ENCODE measurements around the gene KLHL26. TPM values are rescaled to one million over a fixed set of nuclear protein-coding genes. Genes with fewer than 3 reads are reported as not detected.
"Not testable (repeated sequence)": the region's sequence is repeated elsewhere in the genome, so short reads cannot be mapped to it uniquely, and the experiment has no call there.

The KLHL26 gene
- polyA plus RNA-seq, 12 donors: 2.8 to 8.5 (median 3.8) TPM; not detected in 1

DNA sequence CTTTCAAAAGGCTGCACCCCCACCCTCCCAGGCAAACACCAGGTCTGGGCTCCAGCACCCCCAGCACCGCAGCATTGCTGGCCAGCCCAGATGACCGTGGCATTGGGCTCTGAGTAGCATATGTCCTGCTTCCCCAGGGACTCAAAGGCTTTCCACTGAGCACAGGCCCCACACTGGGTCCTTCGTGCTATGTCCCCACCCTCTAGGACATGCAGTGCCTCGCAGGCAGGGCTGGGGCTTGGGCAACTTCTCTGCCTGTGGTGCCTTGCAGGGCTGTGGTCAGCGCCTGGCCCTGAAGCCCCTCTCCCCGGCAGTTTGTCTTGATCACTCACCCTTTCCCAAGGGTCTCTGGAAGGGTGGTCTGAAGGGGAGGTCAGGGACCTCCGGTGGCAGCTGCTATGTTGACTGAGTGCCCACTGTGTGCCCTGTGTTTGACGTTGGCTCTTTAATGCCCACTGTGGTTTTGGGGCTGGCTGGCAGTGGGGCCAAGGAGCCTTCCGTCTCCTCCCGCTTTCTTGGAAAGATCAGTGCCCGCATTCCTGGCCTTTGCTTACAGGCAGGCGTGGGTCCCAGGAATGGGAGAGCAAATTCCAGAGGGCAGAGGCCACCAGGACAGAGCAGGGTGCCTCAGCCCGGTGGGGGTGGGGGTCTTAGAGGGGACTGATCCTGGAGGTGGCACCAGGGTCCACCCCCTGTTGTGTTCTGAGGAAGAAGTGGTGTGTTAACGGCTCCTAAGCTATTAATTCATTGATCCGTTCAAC is 26.3 kb downstream of the KLHL26 start:
- DNase-seq: no peak

DNA sequence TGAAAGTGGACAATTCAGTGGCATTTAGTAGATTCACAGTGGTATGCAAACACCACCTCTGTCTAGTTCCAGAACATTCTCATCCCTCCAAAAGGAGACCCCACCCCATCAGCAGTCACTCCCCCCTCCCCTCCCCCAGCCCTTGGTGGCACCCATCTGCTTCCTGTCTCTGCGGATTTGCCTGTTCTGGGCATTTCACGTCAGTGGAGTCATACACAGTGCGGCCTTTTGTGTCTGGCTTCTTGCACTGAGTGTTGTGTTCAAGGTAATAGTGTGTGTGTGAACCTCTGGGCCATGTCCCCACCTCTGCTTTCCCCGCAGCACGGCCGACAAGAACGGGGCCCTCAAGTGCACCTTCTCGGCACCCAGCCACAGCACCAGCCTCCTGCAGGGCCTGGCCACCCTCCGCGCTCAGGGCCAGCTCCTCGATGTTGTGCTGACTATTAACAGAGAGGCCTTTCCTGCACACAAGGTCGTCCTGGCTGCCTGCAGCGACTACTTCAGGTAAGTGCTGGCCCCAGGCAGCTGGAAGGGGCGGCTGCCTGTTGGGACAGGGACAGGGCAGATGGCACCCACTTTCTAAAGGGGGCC is 27.2 kb downstream of the KLHL26 start:
- no peak for DNase-seq

DNA sequence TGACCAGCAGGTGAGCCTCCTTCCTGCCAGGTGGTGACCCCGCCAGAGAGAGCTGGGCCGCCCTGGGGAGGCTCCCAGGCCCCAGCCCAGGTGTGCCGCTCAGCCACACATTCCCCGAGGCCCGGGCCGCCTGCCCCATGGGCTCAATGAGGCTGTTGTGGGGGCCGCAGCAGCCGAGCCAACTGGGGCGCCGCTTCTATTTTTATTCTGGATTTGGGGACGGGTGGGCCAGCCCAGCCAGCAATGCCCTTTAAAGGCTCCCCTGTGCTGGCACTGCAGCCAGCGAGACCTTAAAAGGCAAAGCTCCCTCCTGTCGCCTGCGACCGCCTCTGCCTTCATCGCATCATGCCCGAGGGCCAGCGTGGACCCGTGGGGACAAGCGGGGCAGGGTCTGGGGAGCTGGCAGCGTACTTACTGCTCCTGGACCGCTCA is 29.0 kb downstream of the KLHL26 start:
- DNase-seq: no peak

DNA sequence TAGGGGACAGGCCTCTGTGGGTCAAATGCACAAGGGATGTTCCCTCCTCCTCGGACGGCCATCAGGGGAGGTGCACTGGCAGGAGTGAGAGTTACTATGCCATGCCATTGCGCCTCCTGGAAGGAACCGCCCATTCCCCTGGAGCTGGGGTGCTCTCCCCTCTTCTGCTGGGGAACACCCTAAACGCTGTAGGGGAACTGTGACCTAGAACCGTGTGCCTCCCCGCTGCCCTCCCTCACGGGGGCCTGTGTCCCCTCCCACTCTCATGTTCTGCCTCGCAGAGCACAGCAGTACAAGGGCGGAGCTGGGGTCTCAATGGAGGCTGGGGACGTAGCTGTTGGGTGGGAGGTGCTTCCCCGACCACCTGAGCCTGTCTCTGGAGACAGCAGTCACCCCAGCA is 29.5 kb downstream of the KLHL26 start:
- no peak for DNase-seq

DNA sequence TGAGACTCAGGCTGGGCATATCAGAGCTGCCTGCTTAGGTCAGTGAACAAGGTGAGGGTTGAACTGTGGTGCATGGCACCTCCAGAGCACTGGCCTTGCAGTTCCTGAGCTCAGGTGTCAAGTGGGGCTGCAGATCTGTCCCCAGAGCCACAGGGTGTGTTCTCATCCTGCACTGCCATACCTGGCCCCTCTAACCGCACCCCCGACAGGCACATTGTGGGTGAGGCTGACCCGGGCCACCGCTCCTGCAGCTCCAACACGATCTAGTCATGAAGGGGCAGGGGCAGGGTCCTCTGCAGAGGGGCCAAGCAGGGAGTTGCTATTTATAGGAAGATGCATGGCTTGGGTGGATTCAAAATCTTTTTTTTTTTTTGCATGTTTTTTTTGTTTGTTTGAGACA is 30.0 kb downstream of the KLHL26 start:
- no peak for DNase-seq

DNA sequence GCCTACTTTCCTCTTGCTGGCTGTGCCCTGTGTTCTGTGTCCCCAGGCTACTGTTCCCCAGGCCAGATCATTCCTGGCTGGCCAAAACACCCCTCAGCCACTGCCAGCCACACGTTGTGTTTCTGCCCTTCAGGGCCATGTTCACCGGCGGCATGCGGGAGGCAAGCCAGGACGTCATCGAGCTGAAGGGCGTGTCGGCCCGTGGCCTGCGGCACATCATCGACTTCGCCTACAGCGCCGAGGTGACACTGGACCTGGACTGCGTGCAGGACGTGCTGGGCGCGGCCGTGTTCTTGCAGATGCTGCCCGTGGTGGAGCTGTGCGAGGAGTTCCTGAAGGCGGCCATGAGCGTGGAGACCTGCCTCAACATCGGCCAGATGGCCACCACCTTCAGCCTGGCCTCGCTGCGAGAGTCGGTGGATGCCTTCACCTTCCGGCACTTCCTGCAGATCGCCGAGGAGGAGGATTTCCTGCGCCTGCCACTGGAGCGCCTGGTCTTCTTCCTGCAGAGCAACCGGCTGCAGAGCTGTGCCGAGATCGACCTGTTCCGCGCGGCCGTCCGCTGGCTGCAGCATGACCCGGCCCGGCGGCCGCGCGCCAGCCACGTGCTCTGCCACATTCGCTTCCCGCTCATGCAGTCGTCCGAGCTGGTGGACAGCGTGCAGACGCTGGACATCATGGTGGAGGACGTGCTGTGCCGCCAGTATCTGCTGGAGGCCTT is 30.9 kb downstream of the KLHL26 start:
- no peak for DNase-seq

DNA sequence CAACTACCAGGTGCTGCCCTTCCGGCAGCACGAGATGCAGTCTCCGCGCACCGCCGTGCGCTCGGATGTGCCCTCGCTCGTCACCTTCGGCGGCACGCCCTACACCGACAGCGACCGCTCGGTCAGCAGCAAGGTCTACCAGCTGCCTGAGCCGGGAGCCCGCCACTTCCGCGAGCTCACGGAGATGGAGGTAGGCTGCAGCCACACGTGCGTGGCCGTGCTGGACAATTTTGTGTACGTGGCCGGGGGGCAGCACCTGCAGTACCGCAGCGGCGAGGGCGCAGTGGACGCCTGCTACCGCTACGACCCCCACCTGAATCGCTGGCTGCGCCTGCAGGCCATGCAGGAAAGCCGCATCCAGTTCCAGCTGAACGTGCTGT is 31.4 kb downstream of the KLHL26 start:
- no peak for DNase-seq

DNA sequence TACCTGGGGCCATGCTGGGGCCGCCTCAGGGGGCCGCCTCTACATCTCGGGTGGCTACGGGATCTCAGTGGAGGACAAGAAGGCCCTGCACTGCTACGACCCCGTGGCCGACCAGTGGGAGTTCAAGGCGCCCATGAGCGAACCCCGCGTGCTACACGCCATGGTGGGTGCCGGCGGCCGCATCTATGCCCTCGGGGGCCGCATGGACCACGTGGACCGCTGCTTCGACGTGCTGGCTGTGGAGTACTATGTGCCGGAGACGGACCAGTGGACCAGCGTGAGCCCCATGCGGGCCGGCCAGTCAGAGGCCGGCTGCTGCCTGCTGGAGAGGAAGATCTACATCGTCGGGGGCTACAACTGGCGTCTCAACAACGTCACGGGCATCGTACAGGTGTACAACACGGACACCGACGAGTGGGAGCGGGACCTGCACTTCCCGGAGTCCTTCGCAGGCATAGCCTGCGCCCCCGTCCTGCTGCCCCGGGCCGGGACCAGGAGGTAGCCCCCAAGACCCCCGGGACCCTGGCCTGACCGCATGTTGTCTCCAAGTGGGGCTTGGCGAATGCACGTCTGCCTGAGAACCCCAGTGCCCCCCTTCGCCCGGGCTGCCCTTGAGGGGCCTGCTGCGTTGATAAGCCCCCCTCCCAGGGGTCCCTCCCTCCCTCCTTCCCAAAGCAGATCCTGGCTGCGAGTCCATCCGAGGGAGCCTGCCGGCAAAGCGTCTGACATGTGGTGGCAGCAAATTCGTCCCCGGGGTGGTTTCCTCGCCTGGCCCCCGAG is 32.1 kb downstream of the KLHL26 start:
- no peak for DNase-seq

DNA sequence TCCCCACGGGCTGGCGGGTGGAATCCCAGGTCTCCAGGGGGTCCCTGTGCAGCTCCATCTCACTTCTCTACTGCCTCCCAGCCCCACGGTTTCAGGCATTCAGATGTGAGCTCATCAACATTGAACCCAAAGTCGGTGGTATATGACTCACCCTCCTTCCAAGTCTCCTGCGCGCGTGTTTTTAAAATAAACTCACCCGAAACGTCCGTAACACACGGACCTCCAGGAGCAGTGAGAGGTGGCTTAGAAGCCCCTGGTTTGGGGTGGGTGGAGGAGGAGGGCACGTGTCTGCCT is 32.6 kb downstream of the KLHL26 start:
- no peak for DNase-seq

DNA sequence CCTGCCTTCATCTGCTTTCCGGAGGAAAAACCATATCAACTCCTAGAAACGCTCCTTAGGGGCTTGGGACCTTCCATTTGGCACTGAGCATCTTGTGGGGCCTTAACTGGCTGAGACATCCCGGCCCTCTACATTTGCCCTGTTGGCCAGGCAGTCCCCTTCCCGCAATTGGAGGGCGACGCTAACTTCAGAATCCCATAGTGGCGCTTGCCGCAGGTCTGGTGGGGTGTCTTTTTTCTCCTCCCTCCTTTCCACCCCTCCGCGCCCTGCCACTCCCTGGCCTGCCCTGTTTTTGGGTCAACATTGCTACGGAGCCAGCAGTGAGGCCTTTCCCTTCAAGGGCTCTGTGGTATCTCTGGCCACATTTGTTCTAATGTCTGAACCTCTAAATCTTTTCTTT is 33.1 kb downstream of the KLHL26 start:
- no peak for DNase-seq

DNA sequence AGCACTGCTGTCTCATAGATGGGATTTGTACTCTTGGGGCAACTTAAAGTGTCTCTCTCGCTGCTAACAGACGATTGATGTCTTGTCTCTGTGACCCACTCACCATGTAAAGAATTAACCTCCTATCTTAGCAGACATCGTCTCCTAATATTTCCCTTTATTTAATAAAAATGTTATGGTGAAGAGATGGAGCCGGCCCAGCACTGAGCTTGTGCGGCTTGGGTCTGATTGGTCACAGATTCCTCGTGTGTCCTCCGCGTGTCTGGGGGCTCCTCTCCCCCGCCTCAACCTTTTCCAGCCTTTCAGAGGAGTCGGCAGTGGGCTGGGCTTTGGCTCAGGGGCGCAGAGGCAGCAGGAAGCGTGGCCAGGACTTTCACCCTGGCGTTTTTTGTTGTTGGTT is 33.5 kb downstream of the KLHL26 start:
- no peak for DNase-seq

DNA sequence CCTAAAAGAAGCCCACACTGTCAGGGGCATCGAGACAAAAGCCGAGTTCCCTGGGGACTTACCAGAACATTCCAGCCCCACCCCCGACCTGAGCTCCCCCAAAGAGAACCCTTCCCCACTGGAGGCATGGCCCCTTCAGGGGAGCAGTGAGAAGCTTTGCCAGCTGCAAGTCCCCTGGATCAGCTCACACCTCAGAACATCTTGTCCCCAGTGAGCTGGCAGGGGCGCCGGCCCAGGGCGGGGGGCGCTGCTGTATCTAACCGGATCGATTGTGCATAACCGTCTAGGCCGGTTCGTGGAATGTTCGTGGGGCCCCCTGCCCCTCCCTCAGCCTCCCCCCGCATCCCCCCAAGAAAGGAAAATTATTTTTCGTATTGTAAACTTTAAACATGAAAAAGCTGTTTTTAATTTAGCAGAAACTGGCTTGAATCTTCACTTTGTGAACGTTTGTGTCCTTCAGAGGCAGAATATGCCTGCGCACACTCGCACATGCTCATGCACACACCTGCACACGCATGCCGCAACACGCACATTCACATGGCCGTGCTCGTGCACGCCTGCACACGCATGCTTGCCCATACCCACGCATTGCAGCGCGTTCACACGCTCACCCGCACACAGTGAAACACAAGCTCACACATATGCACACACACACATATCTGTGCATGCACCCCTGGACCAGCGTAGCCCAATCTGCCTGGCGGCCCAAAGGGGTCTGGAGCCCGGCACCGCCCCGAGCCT is 34.6 kb downstream of the KLHL26 start:
- DNase-seq: no peak

DNA sequence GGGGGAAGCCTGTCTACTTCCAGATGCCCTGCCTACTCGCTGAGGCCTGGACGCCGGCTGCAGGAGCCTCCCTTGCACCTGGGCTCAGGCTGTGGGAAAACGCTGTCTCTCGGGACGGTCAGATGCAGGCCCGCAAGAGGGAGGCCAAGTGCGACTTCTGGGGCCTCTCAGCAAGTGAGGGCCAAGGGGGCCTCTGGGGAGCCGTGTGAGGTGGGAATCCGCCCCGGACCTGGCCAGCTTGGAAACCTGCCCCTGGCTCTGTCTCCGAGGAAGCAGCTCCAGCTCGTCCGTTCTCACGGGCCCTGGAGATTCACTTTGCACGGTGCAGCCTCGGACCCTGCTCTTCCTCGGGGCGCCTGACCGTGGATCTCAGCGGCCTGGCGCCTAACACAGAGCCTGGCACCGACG is 35.2 kb downstream of the KLHL26 start:
- DNase-seq: no peak

DNA sequence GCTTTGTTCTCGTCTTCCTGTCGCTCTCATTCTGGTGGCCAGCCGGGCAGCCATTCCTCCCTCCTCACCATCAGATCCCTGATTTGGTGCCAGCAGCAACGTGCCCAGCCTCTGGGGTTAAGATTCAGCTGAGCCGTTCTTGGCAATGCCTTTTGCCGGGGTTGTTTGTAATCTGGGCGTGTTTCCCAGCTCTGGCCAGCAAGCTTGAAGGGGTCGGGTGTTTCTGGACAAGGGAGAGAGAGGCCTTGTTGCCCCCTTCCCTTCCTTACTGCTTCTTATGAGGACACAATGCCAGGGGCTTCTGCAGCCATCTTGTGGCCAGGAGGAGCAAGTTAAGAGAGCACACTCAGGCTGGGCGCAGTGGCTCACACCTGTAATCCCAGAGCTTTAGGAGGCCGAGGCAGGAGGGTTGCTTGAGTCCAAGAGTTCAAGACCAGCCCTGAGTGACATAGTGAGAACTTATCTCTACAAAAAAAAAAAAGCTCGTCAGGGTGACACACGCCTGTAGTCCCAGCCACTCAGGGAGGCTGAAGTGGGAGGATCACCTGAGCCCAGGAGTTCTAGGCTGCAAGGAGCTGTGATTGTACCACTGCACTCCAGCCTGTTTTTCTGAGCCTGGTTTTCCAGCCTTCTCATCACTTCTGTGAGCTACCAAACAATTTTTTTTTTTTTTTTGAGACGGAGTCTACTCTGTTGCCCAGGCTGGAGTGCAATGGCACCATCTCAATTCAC is 35.9 kb downstream of the KLHL26 start:
- DNase-seq: no peak

DNA sequence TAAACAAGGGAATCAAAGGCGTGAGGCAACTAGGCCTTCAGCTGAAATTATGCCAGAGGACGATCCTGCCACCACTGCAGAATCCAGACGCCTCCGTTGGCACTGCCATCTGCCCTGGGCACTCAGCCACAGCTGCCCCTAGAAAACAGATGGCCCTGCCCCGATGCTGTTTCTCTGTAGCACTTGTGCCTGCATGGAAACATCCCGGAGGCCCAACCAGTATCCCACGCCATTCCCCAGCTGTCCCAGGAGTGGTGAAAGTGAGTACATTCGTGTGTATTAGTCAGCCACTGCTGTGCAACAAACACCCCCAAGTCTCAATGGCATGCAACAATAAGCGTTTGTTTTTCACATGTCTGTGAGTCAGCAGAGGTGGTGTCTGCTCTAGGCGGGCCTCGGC is 37.8 kb downstream of the KLHL26 start:
- DNase-seq: no peak

DNA sequence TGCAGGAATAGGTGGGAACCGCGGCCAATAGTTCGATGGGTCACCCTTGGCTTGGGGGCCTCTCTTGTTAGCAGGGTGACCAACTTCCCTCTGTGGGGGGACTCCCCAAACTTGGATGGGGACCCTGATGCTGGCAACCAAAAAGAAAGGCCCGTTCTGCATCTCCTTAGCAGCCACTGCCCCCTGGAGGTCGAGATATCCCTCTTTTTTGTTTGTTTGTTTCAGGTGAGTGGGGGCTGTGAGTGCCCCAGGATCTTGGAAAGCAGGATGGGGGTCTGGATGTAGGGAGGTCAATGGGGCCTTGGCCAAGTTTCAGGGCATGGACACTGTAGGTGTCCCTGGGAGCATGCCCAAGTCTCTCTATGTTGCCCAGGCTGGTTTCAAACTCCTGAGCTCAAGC is 39.0 kb downstream of the KLHL26 start:
- no peak for DNase-seq

DNA sequence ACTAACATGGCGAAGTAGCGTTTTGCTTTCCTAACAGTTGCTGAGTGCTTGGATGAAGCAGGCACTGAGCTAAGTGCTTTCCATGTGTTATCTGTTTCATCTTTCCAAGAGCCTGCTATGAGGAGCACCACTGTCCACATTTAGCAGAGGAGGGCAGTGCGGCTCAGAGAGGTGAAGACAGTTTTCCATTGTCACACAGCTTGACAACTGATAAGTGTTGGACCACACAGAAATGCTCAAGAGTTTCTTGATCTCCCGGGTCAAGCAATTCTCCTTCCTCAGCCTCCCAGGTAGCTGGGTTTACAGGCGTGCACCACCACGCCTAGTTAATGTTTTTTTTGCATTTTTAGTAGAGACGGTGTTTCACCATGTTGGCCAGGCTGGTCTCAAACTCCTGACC is 39.9 kb downstream of the KLHL26 start:
- no peak for DNase-seq

DNA sequence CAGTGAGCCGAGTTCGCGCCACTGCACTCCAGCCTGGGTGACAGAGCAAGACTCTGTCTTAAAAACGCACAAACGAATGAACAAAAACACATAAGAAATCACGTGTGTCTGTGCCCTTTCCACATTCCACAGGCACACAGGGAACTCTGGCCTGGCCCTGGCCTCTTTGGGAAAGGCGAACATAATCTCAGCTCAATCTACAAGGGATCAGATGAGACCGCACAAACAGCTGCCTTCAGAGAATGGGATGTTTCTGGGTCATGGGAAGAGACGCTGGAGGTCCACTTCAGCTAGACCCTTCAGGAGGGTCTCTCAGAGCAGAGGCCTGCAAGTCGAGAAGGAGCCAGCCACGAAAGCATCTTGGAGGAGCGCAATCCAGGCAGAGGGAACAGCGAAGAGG is 40.3 kb downstream of the KLHL26 start:
- no peak for DNase-seq

DNA sequence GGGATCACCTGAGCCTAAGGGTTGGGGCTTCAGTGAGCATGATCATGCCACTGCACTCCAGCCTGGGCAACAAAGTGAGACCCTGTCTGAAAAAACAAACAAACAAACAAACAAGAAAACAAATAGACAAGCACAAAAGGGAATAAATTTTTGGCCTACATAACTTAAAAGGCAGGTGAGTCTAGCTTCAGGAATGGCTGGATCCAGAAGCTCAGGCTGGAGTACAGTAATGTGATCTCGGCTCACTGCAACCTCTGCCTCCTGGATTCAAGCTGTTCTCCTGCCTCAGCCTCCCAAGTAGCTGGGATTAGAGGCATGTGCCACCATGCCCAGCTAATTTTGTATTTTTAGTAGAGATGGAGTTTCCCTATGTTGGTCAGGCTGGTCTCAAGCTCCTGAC is 43.3 kb downstream of the KLHL26 start:
- DNase-seq: not testable (repeated sequence)

DNA sequence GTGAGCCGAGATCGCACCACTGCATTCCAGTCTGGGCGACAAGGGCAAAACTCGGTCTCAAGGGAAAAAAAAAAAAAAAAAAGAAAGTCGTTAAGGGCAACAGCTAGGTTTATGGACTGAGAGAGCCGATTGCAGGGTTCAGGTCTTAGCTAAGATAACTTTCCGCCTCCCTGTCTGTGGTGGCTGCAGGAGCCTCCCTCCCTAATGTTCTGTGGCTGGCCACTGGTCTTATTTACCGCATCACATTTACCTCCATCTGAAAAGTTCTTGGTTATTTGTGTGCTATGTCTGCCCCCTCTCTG is 45.9 kb downstream of the KLHL26 start:
- DNase-seq: no peak
